Right kidney (tissue), 1 donor: ENCODE results near the gene CUX1.

Source experiments
- DNase-seq: peaks from one replicate; pipeline ENCODE4 v3.0.0-alpha.2; 2016

The CUX1 gene

GRCh38 chr7:101956130-101956529 is 138.7 kb downstream of the CUX1 start:
- DNase-seq: no peak

- DNase-seq: no peak
Measured at GRCh38 chr7:101957744-101958525, 140.5 kb downstream of the CUX1 start.

- DNase-seq: no peak
Measured at GRCh38 chr7:101959342-101959741, 141.9 kb downstream of the CUX1 start.

GRCh38 chr7:101959829-101960228 is 142.4 kb downstream of the CUX1 start:
- DNase-seq: no peak

GRCh38 chr7:101960323-101960722 is 142.9 kb downstream of the CUX1 start:
- DNase-seq: no peak

GRCh38 chr7:101960985-101961708 is 143.7 kb downstream of the CUX1 start:
- no peak for DNase-seq

GRCh38 chr7:101961811-101962210 is 144.4 kb downstream of the CUX1 start:
- DNase-seq: no peak

GRCh38 chr7:101963693-101964092 is 146.3 kb downstream of the CUX1 start:
- DNase-seq: no peak

GRCh38 chr7:101964680-101965452 is 147.4 kb downstream of the CUX1 start:
- DNase-seq: no peak

GRCh38 chr7:101968720-101969466 is 151.5 kb downstream of the CUX1 start:
- no peak for DNase-seq

- DNase-seq: no peak
Measured at GRCh38 chr7:101969997-101970585, 152.7 kb downstream of the CUX1 start.

GRCh38 chr7:101970801-101971200 is 153.4 kb downstream of the CUX1 start:
- DNase-seq: no peak

GRCh38 chr7:101971457-101971856 is 154.0 kb downstream of the CUX1 start:
- DNase-seq: no peak

- DNase-seq: no peak
Measured at GRCh38 chr7:101972627-101973026, 155.2 kb downstream of the CUX1 start.

GRCh38 chr7:101973130-101973529 is 155.7 kb downstream of the CUX1 start:
- no peak for DNase-seq

GRCh38 chr7:101974393-101974792 is 157.0 kb downstream of the CUX1 start:
- no peak for DNase-seq

- DNase-seq: no peak
Measured at GRCh38 chr7:101975046-101975445, 157.6 kb downstream of the CUX1 start.

- DNase-seq: no peak
Measured at GRCh38 chr7:101976411-101976810, 159.0 kb downstream of the CUX1 start.

GRCh38 chr7:101977249-101977648 is 159.8 kb downstream of the CUX1 start:
- no peak for DNase-seq

- DNase-seq: no peak
Measured at GRCh38 chr7:101978683-101979082, 161.3 kb downstream of the CUX1 start.

- DNase-seq: no peak
Measured at GRCh38 chr7:101983147-101983811, 165.9 kb downstream of the CUX1 start.
